Common myeloid progenitor, CD34-positive (primary cell): ENCODE data around the gene SCAPER.
"Not testable (repeated sequence)": the region's sequence is repeated elsewhere in the genome, so short reads cannot be mapped to it uniquely, and the experiment has no call there.

ENCODE experiments used
- CTCF ChIA-PET: fragments of 350-600 bp; sonication (Branson Sonifier 250); formaldehyde crosslinking; loops from one replicate; lab custom pipeline; 2021; ENCODE audit warnings: antibody characterized with exemption; lab: Charles Lee
- POLR2A ChIA-PET: fragments of 350-600 bp; sonication (Branson Sonifier 250); formaldehyde crosslinking; loops from one replicate; lab custom pipeline; 2021; ENCODE audit warnings: antibody characterized with exemption; lab: Charles Lee
- DNase-seq, 3 donors: peaks; one replicate each; pipeline versions ENCODE4 v3.0.0 to v3.0.0-alpha.2; 2013
- H3K27ac ChIP-seq, 2 experiments: 1 replicate in 1 of 2; 2 replicates in 1 of 2; pipeline ENCODE4 v1.7.0; 2013; ENCODE audit warnings: inconsistent platforms in 2 of 2, low read length in 2 of 2, mild to moderate bottlenecking in 2 of 2, low read depth in 1 of 2, moderate library complexity in 1 of 2; ENCODE audit not compliant: severe bottlenecking in 2 of 2, insufficient read depth in 1 of 2, poor library complexity in 1 of 2
- H3K27me3 ChIP-seq, 5 experiments: replicated peaks in 2 of 5; 1 replicate in 3 of 5; 2 replicates in 2 of 5; pipeline versions ENCODE4 v1.6.1 to v1.7.0; 2013; ENCODE audit warnings: low read length in 4 of 5, mild to moderate bottlenecking in 2 of 5, moderate library complexity in 2 of 5, inconsistent platforms in 1 of 5; ENCODE audit not compliant: insufficient read depth in 5 of 5, control insufficient read depth in 4 of 5
- H3K36me3 ChIP-seq, 4 experiments: 1 replicate in 2 of 4; 2 replicates in 2 of 4; pipeline versions ENCODE4 v1.6.1 to v1.7.0; 2013; ENCODE audit warnings: low read length in 3 of 4, control low read depth in 1 of 4, mild to moderate bottlenecking in 1 of 4; ENCODE audit not compliant: control insufficient read depth in 4 of 4, insufficient read depth in 4 of 4
- H3K4me1 ChIP-seq, 4 experiments: 1 replicate in 3 of 4; 2 replicates in 1 of 4; pipeline versions ENCODE4 v1.6.1 to v1.7.1; 2013; ENCODE audit warnings: low read length in 3 of 4, mild to moderate bottlenecking in 3 of 4, control low read depth in 1 of 4, inconsistent platforms in 1 of 4, moderate library complexity in 1 of 4; ENCODE audit not compliant: control insufficient read depth in 4 of 4, insufficient read depth in 4 of 4; ENCODE audit errors: control extremely low read depth in 1 of 4
- H3K4me3 ChIP-seq, 7 experiments: 1 replicate in 4 of 7; 2 replicates in 3 of 7; pipeline versions ENCODE4 v1.5.1 to v1.7.0; 2013; ENCODE audit warnings: mild to moderate bottlenecking in 7 of 7, low read length in 6 of 7, moderate library complexity in 6 of 7, inconsistent platforms in 2 of 7, low read depth in 2 of 7, control low read depth in 1 of 7; ENCODE audit not compliant: insufficient read depth in 4 of 7, control insufficient read depth in 1 of 7; ENCODE audit errors: extremely low read depth in 1 of 7
- H3K9me3 ChIP-seq, 5 experiments: 1 replicate in 4 of 5; 2 replicates in 1 of 5; pipeline versions ENCODE4 v1.6.1 to v1.7.1; 2013; ENCODE audit warnings: low read length in 4 of 5, mild to moderate bottlenecking in 2 of 5, inconsistent platforms in 1 of 5, low read depth in 1 of 5, moderate library complexity in 1 of 5; ENCODE audit not compliant: control insufficient read depth in 4 of 5, insufficient read depth in 2 of 5; ENCODE audit errors: control extremely low read depth in 1 of 5
- WGBS: methylation state at CpG from one replicate; pipeline ENCODE4 v1.1.5; 2013; ENCODE audit not compliant: insufficient coverage; 5-methylcytosine and 5-hydroxymethylcytosine counted together

SCAPER gene

GRCh38 chr15:76439542-76439941 is 465.6 kb downstream of the SCAPER start:
- ChIA-PET POLR2A (interaction anchor here (0.7 kb wide), 1 partner anchor 1684 kb away, joined by 3 read pairs; no protein-coding TSS in a partner anchor), CTCF (no interaction called here)
- no peaks in the 10 kb centered on the region for H3K9me3 ChIP-seq
- no peaks in the 10 kb centered on the region for H3K36me3 ChIP-seq
- H3K4me1 ChIP-seq = no peaks in the 10 kb centered on the region
- H3K27me3 ChIP-seq = no peaks in the 10 kb centered on the region
- no peak overlapping the region for H3K4me3 ChIP-seq
- H3K27ac ChIP-seq = no peak overlapping the region
- DNase-seq = no peak

DNA sequence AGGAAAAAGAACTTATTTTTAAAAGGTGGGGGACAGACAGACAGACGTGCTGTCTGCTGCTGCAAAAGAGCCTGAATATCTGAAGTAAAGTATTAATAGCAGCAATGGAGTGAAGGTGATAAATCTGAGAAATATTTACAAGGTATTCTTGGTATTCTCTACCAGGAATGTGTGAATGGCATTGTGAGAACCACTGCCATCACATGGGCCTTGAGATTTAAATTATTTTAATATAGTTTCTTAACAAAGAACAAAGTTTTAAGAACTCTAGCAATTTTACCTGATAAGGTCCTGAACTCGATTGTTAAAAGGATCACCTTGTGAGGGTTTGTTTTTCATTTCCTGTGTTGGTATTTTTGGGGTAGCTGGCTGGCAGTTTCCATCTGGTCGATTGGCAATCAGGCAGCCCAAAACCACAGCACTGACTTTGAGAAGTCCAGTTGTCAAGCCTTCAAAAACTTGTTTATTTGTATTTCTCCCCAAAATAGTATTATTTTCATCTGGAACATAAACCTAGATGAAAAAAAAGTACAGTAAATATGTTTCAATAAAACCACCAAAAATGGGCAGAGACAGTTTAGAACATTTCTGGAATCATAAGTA is 471.2 kb downstream of the SCAPER start:
- ChIA-PET CTCF (interaction anchor here (0.6 kb wide), 1 partner anchor 28 kb away, joined by 4 read pairs; no protein-coding TSS in a partner anchor), POLR2A (no interaction called here)
- no peaks in the 10 kb centered on the region for H3K9me3 ChIP-seq
- H3K36me3 ChIP-seq = peaks cover 0 to 7% (median 0%) of the 10 kb centered on the region in 4 experiments
- DNase-seq = peak in 1 of 3 donors; percentile 9
- no peaks in the 10 kb centered on the region for H3K4me1 ChIP-seq
- WGBS = 0% methylated on average over 1 of the region's 3 CpGs
- H3K27me3 ChIP-seq = no peaks in the 10 kb centered on the region
- no peak overlapping the region for H3K27ac ChIP-seq
- no peak overlapping the region for H3K4me3 ChIP-seq

- WGBS = no CpG with 5 or more reads among the region's 1 CpG
- not testable (repeated sequence) for H3K27ac ChIP-seq, DNase-seq
Measured at GRCh38 chr15:76433036-76433435, 472.1 kb downstream of the SCAPER start.

GRCh38 chr15:76432604-76433003 is 472.5 kb downstream of the SCAPER start:
- CTCF ChIA-PET = no interaction called here
- WGBS = 86% methylated on average over 1 of the region's 1 CpG

More at GRCh38 chr15:76433036-76433435, 472.1 kb downstream of the SCAPER start:
- CTCF ChIA-PET, H3K9me3 ChIP-seq, H3K4me3 ChIP-seq, POLR2A ChIA-PET, H3K4me1 ChIP-seq, H3K27me3 ChIP-seq: not testable (repeated sequence)
- H3K36me3 ChIP-seq = peaks cover 0 to 12% (median 2%) of the 10 kb centered on the region in 4 experiments

GRCh38 chr15:76431971-76432370 is 473.2 kb downstream of the SCAPER start:
- ChIA-PET CTCF (no interaction called here), POLR2A (no interaction called here)
- 100% methylated on average over 4 of the region's 4 CpGs for WGBS
- no peak overlapping the region for H3K4me3 ChIP-seq
- no peaks in the 10 kb centered on the region for H3K27me3 ChIP-seq
- no peak for DNase-seq
- H3K27ac ChIP-seq = no peak overlapping the region
- no peaks in the 10 kb centered on the region for H3K4me1 ChIP-seq
- H3K9me3 ChIP-seq = peaks cover 0 to 5% (median 0%) of the 10 kb centered on the region in 5 experiments
- H3K36me3 ChIP-seq = peaks cover 0 to 13% (median 2%) of the 10 kb centered on the region in 4 experiments

More at GRCh38 chr15:76432604-76433003, 472.5 kb downstream of the SCAPER start:
- H3K27ac ChIP-seq = no peak overlapping the region
- H3K4me3 ChIP-seq = no peak overlapping the region
- POLR2A ChIA-PET = no interaction called here
- peaks cover 0 to 5% (median 0%) of the 10 kb centered on the region in 5 experiments for H3K9me3 ChIP-seq
- no peaks in the 10 kb centered on the region for H3K27me3 ChIP-seq
- DNase-seq = no peak
- peaks cover 0 to 13% (median 2%) of the 10 kb centered on the region in 4 experiments for H3K36me3 ChIP-seq
- no peaks in the 10 kb centered on the region for H3K4me1 ChIP-seq

DNA sequence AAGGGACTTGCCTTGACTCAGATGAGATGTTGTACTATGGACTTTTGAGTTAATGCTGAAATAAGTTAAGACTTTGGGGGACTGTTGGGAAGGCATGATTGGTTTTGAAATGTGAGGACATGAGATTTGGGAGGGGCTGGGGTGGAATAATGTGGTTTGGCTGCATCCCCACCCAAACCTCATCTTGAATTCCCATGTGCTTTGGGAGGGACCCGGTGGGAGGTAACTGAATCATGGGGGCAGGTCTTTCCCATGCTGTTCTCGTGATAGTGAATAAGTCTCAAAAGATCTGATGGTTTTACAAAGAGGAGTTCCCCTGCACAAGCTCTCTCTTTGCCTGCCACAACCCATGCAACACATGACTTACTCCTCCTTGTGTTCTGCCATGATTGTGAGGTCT is 474.4 kb downstream of the SCAPER start:
- POLR2A ChIA-PET, H3K27me3 ChIP-seq, H3K27ac ChIP-seq, H3K4me3 ChIP-seq, DNase-seq, H3K4me1 ChIP-seq, CTCF ChIA-PET: not testable (repeated sequence)
- Histone ChIP-seq H3K9me3 (peaks cover 0 to 13% (median 2%) of the 10 kb centered on the region in 5 experiments), H3K36me3 (peaks cover 0 to 20% (median 2%) of the 10 kb centered on the region in 4 experiments)
- WGBS = 100% methylated on average over 1 of the region's 2 CpGs

DNA sequence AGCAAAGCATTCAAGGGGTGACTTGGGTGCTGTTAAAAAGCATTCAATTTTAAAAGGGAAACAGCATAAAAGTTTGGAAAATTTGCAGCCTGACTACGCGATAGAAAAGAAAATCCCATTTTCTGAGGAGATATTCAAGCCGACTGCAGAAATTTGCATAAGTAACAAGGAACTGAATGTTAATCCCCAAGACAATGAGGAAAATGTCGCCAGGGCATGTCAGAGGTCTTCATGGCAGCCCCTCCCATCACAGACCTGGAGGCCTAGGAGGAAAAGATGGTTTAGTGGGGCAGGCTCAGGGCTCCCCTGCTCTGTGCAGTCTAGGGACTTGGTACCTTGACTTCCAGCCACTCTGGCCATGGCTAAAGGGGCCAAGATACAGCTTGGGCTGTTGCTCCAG is 475.5 kb downstream of the SCAPER start:
- peaks cover 0 to 14% (median 2%) of the 10 kb centered on the region in 5 experiments for H3K9me3 ChIP-seq
- POLR2A ChIA-PET = no interaction called here
- DNase-seq = no peak
- no peaks in the 10 kb centered on the region for H3K4me1 ChIP-seq
- peaks cover 0 to 20% (median 2%) of the 10 kb centered on the region in 4 experiments for H3K36me3 ChIP-seq
- H3K27ac ChIP-seq = no peak overlapping the region
- no peak overlapping the region for H3K4me3 ChIP-seq
- H3K27me3 ChIP-seq = no peaks in the 10 kb centered on the region
- CTCF ChIA-PET = no interaction called here
- WGBS = 100% methylated on average over 3 of the region's 4 CpGs
